Endodermal cell (in vitro differentiated cells): ENCODE measurements around the gene SLC16A4. TPM values are rescaled to one million over a fixed set of nuclear protein-coding genes. Genes with fewer than 3 reads are reported as not detected.

Experiments used
- DNase-seq: peaks from one replicate; pipeline ENCODE4 v3.0.0-alpha.2; 2017
- H3K27ac ChIP-seq: 2 replicates; pipeline ENCODE4 v1.5.1; 2013; ENCODE audit warnings: mild to moderate bottlenecking, low read depth, low read length, moderate library complexity
- H3K27me3 ChIP-seq: 2 replicates; pipeline ENCODE4 v1.6.1; 2013; ENCODE audit warnings: mild to moderate bottlenecking, low read length, moderate library complexity; ENCODE audit not compliant: insufficient read depth, control insufficient read depth, poor library complexity, severe bottlenecking
- H3K36me3 ChIP-seq: 2 replicates; pipeline ENCODE4 v1.7.0; 2013; ENCODE audit warnings: mild to moderate bottlenecking, low read length, moderate library complexity; ENCODE audit not compliant: control insufficient read depth, insufficient read depth
- H3K4me1 ChIP-seq: one replicate; pipeline ENCODE4 v1.7.0; 2013; ENCODE audit warnings: low read length; ENCODE audit not compliant: control insufficient read depth, insufficient read depth
- H3K4me3 ChIP-seq: 2 replicates; pipeline ENCODE4 v1.5.1; 2013; ENCODE audit warnings: mild to moderate bottlenecking, low read length, moderate library complexity
- H3K9ac ChIP-seq: 2 replicates; pipeline ENCODE4 v1.6.1; 2013; ENCODE audit warnings: mild to moderate bottlenecking, low read length, moderate library complexity; ENCODE audit not compliant: poor library complexity, severe bottlenecking; ENCODE audit errors: extremely low read depth
- H3K9me3 ChIP-seq: 2 replicates; pipeline ENCODE4 v1.6.1; 2013; ENCODE audit warnings: mild to moderate bottlenecking, low read length, moderate library complexity; ENCODE audit not compliant: control insufficient read depth
- H3K27ac Mint-ChIP-seq: 2 replicates; pipeline ENCODE4 v1.8.0; 2020; ENCODE audit warnings: mixed read lengths
- H3K27me3 Mint-ChIP-seq: 2 replicates; pipeline ENCODE4 v1.8.0; 2021; ENCODE audit warnings: mild to moderate bottlenecking, mixed read lengths; ENCODE audit not compliant: insufficient read depth
- H3K36me3 Mint-ChIP-seq: 2 replicates; pipeline ENCODE4 v1.8.0; 2020; ENCODE audit warnings: low read depth, mixed read lengths
- H3K4me1 Mint-ChIP-seq: 2 replicates; pipeline ENCODE4 v1.8.0; 2020; ENCODE audit warnings: mixed read lengths
- H3K4me3 Mint-ChIP-seq: 2 replicates; pipeline ENCODE4 v1.8.0; 2020; ENCODE audit warnings: mild to moderate bottlenecking, moderate library complexity, mixed read lengths
- H3K9me3 Mint-ChIP-seq: 2 replicates; pipeline ENCODE4 v1.8.0; 2020; ENCODE audit warnings: mild to moderate bottlenecking, mixed read lengths
- CTCF ChIP-seq: fragments of 200-600 bp; sonication (generic); conservative IDR thresholded peaks from 2 replicates; pipeline ENCODE4 v1.5.0; 2021; ENCODE audit warnings: antibody characterized with exemption, mild to moderate bottlenecking
- WGBS, 2 experiments: methylation state at CpG; one replicate each; pipeline versions ENCODE4 v1.1.5 to v1.1.7; 2013; ENCODE audit warnings: missing lambda C conversion rate in 2 of 2, mixed read lengths in 1 of 2; ENCODE audit not compliant: insufficient coverage in 1 of 2, insufficient read length in 1 of 2; 5-methylcytosine and 5-hydroxymethylcytosine counted together
- total RNA-seq, 2 donors: library from RNA; stranded (reverse); fragmentation: NEBNext Ultra II Directional in 1 of 2; extraction: Animal tissue kit (Norgen Biotek cat#: 25700) in 1 of 2; gene quantifications; 2 replicates in 1 of 2; 3 replicates in 1 of 2; pipeline ENCODE4 v1.2.1, GENCODE V29; 2021

Gene SLC16A4
- total RNA-seq, 2 donors from 2014 or later: 0.55 to 0.86 TPM

GRCh38 chr1:110350360-110350759 lies 40.5 kb downstream of the SLC16A4 start:
- Mint-ChIP-seq H3K9me3 (no peaks in the 10 kb centered on the region), H3K36me3 (peaks cover 9% of the 10 kb centered on the region), H3K27ac (no peak overlapping the region), H3K4me1 (peaks cover 28% of the 10 kb centered on the region), H3K4me3 (no peak overlapping the region), H3K27me3 (no peaks in the 10 kb centered on the region)
- no peak overlapping the region for H3K27ac ChIP-seq
- peak overlapping the region; percentile 41 for H3K4me3 ChIP-seq
- 93 to 100% methylated on average over 2 of the region's 2 CpGs for WGBS, 2 experiments
- no peak for TF ChIP-seq CTCF
- H3K36me3 ChIP-seq: peaks cover 45% of the 10 kb centered on the region
- H3K9ac ChIP-seq: no peak overlapping the region
- no peaks in the 10 kb centered on the region for H3K9me3 ChIP-seq
- no peaks in the 10 kb centered on the region for H3K27me3 ChIP-seq
- H3K4me1 ChIP-seq: peaks cover 12% of the 10 kb centered on the region
- DNase-seq: no peak

GRCh38 chr1:110348771-110349170 lies 42.1 kb downstream of the SLC16A4 start:
- H3K9me3 ChIP-seq: no peaks in the 10 kb centered on the region
- Mint-ChIP-seq H3K27ac (no peak overlapping the region), H3K36me3 (peaks cover 12% of the 10 kb centered on the region), H3K4me3 (no peak overlapping the region), H3K9me3 (no peaks in the 10 kb centered on the region), H3K27me3 (no peaks in the 10 kb centered on the region), H3K4me1 (peaks cover 34% of the 10 kb centered on the region)
- TF ChIP-seq CTCF: no peak
- no peak overlapping the region for H3K27ac ChIP-seq
- peaks cover 59% of the 10 kb centered on the region for H3K36me3 ChIP-seq
- H3K4me1 ChIP-seq: peaks cover 15% of the 10 kb centered on the region
- H3K4me3 ChIP-seq: peak overlapping the region; percentile 64
- DNase-seq: no peak
- peak overlapping the region; percentile 4 for H3K9ac ChIP-seq
- no peaks in the 10 kb centered on the region for H3K27me3 ChIP-seq

- Histone ChIP-seq H3K36me3 (peaks cover 66% of the 10 kb centered on the region), H3K4me3 (peak overlapping the region; percentile 64), H3K9ac (no peak overlapping the region), H3K4me1 (peaks cover 16% of the 10 kb centered on the region), H3K9me3 (no peaks in the 10 kb centered on the region), H3K27ac (no peak overlapping the region), H3K27me3 (no peaks in the 10 kb centered on the region)
- Mint-ChIP-seq H3K4me3 (no peak overlapping the region), H3K4me1 (peaks cover 41% of the 10 kb centered on the region), H3K27me3 (no peaks in the 10 kb centered on the region), H3K27ac (no peak overlapping the region), H3K36me3 (peaks cover 19% of the 10 kb centered on the region), H3K9me3 (no peaks in the 10 kb centered on the region)
- no peak for DNase-seq
- WGBS, 2 experiments: 80 to 83% methylated on average over 2 of the region's 2 CpGs
- TF ChIP-seq CTCF: no peak
Observed at GRCh38 chr1:110348050-110348449, 42.8 kb downstream of the SLC16A4 start.
